ENCODE measurements around the gene CRNN. TPM values are rescaled to one million over a fixed set of nuclear protein-coding genes. Genes with fewer than 3 reads are reported as not detected.

The CRNN gene
- total RNA-seq, 1 donor from 2014 or later: not detected

DNA sequence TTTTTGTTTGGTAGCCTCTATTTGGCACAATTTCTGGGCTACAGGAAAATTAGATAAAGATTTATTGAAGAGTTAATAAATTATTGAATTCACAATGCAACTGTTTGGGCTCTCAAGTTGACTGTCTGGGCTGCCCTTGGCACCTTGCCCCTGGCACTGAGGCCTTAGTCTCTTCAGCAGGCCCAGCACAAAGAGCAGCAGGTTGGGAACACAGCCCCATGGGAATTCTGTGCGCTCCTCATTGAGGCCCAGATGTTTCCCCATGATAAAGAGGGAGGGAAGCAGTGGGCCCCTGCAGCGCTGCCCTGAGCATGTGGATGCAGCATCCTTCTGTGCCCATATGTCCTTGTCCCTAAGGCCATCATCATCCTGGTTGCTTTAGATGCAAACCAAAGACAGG is 2.9 kb downstream of the CRNN start:
- no peaks in the 10 kb centered on the region for H3K36me3 Mint-ChIP-seq (ENCODE audit: low read depth)

DNA sequence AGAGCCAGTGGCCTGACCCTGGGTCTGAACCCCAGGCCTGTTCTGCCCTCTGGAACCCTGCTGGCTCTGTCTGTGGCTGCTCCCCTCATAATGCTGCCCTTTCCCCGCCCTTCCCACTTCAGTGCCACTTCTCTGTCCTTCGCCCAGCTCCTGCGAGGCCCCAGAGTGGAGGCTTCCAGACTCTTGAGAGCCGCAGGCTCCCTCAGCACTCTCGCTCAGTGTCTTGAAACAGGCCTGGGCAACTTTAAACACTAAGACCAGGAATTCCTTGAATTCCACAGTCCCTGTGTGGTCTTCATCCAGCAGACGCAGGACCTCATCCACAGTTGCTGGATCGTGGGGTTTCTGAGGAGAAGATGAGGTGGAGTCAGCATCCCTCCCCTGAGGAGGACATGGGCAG is 3.5 kb downstream of the CRNN start:
- intact Hi-C loops (cut with micrococcal nuclease): no loop called here
- H3K4me3 Mint-ChIP-seq (ENCODE audit: low read depth): no peak overlapping the region
- H3K4me1 Mint-ChIP-seq (ENCODE audit: low read depth): no peaks in the 10 kb centered on the region
- H3K27ac Mint-ChIP-seq: no peak overlapping the region
- H3K9me3 Mint-ChIP-seq: no peaks in the 10 kb centered on the region
- H3K36me3 Mint-ChIP-seq (ENCODE audit: low read depth): no peaks in the 10 kb centered on the region
- no peak for DNase-seq (ENCODE audit: low spot score)
- H3K27me3 Mint-ChIP-seq (ENCODE audit: low read depth): peaks cover 1% of the 10 kb centered on the region

More for the DNA sequence above, 2.9 kb downstream of the CRNN start:
- Mint-ChIP-seq H3K4me1 (ENCODE audit: low read depth) (no peaks in the 10 kb centered on the region), H3K27ac (no peak overlapping the region), H3K4me3 (ENCODE audit: low read depth) (no peak overlapping the region), H3K27me3 (ENCODE audit: low read depth) (peaks cover 2% of the 10 kb centered on the region), H3K9me3 (no peaks in the 10 kb centered on the region)
- no peak for DNase-seq (ENCODE audit: low spot score)
- intact Hi-C loops (cut with micrococcal nuclease): no loop called here

DNA sequence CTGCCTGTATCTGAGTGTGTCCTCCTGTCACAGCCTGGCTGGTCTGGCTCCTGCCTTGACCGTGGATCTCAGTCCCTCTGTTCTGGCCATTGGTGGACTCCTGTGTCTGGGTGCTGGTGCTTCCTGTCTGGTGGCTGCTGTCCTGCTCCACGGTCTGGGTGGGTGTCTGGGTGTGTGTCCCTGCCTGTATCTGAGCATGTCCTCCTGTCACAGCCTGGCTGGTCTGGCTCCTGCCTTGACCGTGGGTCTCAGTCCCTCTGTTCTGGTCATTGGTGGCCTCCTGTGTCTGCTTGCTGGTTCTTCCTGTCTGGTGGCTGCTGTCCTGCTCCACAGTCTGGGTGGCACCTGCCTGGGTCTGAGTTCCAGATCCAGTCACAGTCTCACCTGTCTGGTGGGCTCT is 4.0 kb downstream of the CRNN start:
- Mint-ChIP-seq H3K9me3 (no peaks in the 10 kb centered on the region), H3K27me3 (ENCODE audit: low read depth) (no peaks in the 10 kb centered on the region), H3K4me3 (ENCODE audit: low read depth) (no peak overlapping the region), H3K27ac (no peak overlapping the region), H3K4me1 (ENCODE audit: low read depth) (no peaks in the 10 kb centered on the region), H3K36me3 (ENCODE audit: low read depth) (no peaks in the 10 kb centered on the region)
- no peak for DNase-seq (ENCODE audit: low spot score)
- intact Hi-C loops (cut with micrococcal nuclease): no loop called here

DNA sequence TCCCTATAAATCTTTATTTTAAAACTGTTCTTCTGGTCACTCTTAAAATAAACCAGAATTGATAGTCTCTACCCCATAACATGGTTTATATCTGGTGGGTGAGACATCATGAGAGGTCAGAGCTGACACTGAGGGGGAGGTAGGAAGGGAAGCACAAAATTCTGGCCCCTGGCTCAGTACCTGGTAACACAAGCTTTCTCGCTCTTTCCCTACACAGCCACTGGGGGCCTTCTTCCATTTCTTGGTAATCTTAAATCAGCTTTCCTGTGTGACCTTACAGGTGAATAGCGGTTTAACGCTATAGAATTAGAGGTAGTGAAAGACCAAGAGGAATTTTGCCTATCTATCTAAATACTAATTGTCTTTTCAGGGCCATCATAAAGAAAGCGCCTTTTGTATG is 5.4 kb downstream of the CRNN start:
- H3K4me3 Mint-ChIP-seq (ENCODE audit: low read depth): no peak overlapping the region
- no peaks in the 10 kb centered on the region for H3K4me1 Mint-ChIP-seq (ENCODE audit: low read depth)
- intact Hi-C loops (cut with micrococcal nuclease): no loop called here
- H3K9me3 Mint-ChIP-seq: no peaks in the 10 kb centered on the region
- H3K27me3 Mint-ChIP-seq (ENCODE audit: low read depth): no peaks in the 10 kb centered on the region
- no peaks in the 10 kb centered on the region for H3K36me3 Mint-ChIP-seq (ENCODE audit: low read depth)
- no peak overlapping the region for H3K27ac Mint-ChIP-seq
- no peak for DNase-seq (ENCODE audit: low spot score)

DNA sequence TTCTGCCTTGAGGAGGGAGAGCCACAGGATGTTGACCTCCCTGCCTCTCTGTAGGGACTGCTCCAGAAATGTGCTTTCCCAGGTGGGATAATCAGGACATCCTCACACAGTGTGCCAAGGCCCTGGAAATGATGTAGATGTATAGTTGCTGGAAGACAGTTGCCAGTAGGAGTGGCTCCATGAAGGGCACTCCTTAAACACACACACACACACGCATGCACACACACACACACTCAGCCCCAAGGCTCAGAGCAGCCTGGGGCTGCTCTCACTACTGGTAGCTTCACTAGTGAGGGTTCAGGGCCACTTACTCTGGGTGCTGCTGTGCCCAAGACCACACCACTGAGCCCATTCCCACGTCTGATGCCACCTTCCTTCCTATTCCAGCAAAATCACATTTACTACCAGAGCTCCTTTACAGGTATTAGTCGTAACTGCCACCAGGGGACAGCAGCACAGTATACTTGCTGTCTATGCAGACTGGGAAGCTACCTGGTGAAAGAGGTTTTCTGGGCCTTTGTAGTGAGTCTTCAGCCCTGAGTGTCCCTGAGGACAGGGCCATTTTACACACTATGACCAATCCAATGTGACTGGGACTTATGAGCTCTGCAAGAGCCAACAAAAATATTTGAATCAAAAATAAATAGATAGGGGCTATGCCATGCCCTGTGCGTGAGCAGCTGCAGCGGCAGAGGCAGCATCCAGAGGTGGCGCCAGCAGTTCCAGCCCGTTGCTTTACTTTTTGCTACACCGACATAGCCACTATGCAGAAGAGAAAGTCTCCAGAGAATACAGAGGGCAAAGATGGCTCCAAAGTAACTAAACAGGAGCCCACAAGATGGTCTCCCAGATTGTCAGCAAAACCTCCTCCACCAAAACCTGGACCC is 15.0 kb downstream of the CRNN start:
- Mint-ChIP-seq H3K36me3 (ENCODE audit: low read depth) (no peaks in the 10 kb centered on the region), H3K27me3 (ENCODE audit: low read depth) (peaks cover 14% of the 10 kb centered on the region), H3K4me3 (ENCODE audit: low read depth) (no peak overlapping the region), H3K4me1 (ENCODE audit: low read depth) (no peaks in the 10 kb centered on the region), H3K9me3 (no peaks in the 10 kb centered on the region), H3K27ac (no peak overlapping the region)
- intact Hi-C loops (cut with micrococcal nuclease): no loop called here
- DNase-seq (ENCODE audit: low spot score): no peak

DNA sequence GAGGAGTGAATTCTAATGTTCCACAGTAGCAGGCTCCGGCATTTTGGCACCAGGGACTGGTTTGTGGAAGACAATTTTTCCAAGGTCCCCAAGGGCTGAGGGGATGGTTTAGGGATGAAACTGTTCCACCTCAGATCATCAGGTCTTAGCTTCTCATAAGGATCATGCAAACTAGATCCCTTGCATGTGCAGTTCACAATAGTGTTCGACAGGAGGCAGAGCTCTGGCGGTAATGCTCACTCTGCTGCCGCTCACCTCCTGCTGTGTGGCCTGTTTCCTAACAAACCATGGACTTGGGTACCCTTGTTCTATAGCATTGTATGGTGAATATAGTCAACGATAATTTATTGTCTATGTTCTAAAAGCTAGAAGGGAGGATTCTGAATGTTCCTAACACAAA is 16.6 kb downstream of the CRNN start:
- intact Hi-C loops (cut with micrococcal nuclease): no loop called here
- Mint-ChIP-seq H3K27me3 (ENCODE audit: low read depth) (peaks cover 14% of the 10 kb centered on the region), H3K9me3 (no peaks in the 10 kb centered on the region), H3K4me3 (ENCODE audit: low read depth) (no peak overlapping the region), H3K36me3 (ENCODE audit: low read depth) (no peaks in the 10 kb centered on the region), H3K4me1 (ENCODE audit: low read depth) (peaks cover 6% of the 10 kb centered on the region), H3K27ac (no peak overlapping the region)
- DNase-seq (ENCODE audit: low spot score): no peak

DNA sequence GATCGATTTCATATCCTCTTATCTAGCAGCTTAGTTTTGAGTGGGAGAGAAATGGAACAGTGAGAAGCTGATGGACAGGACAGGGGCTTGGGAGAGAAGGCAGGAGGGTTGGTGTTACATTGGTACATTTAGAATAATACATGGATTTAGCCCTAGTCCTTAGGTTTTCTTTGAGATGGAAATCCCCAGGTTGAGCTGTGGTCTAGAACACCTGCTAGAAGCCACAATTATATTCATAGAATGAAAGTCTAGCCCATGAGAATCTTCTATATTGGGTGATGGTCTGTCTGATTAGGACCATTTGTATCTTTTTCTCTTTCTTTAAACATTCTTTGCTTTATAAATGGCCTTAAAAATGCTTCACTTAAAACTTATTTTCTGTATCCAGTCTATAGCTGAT is 19.9 kb downstream of the CRNN start:
- no peak overlapping the region for H3K27ac Mint-ChIP-seq

DNA sequence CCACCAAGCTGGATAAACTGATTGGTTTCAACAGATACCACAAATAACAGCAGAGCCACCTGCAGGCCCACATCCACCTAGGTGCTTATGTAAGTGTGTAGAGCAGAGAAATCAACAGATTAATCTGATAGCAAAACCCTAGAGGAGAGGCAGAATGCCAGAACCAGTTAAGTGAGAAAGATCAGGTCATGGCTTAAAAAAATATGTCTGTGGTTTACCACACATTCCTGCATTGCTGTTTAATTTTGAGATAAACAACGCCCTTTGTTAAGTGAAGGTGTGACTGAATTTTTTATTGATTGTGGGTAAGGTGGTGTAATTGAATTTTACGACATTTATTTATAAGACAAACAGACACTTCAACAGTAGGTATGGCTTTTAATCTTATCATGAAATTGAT is 21.2 kb downstream of the CRNN start:
- Mint-ChIP-seq H3K36me3 (ENCODE audit: low read depth) (no peaks in the 10 kb centered on the region), H3K27me3 (ENCODE audit: low read depth) (peaks cover 39% of the 10 kb centered on the region), H3K4me1 (ENCODE audit: low read depth) (peaks cover 6% of the 10 kb centered on the region), H3K4me3 (ENCODE audit: low read depth) (no peak overlapping the region), H3K9me3 (no peaks in the 10 kb centered on the region), H3K27ac (no peak overlapping the region)
- intact Hi-C loops (cut with micrococcal nuclease): no loop called here
- DNase-seq (ENCODE audit: low spot score): no peak

More for the DNA sequence above, 19.9 kb downstream of the CRNN start:
- no peak for DNase-seq (ENCODE audit: low spot score)
- intact Hi-C loops (cut with micrococcal nuclease): no loop called here
- Mint-ChIP-seq H3K4me3 (ENCODE audit: low read depth) (no peak overlapping the region), H3K4me1 (ENCODE audit: low read depth) (peaks cover 6% of the 10 kb centered on the region), H3K36me3 (ENCODE audit: low read depth) (no peaks in the 10 kb centered on the region), H3K27me3 (ENCODE audit: low read depth) (peaks cover 30% of the 10 kb centered on the region), H3K9me3 (no peaks in the 10 kb centered on the region)

DNA sequence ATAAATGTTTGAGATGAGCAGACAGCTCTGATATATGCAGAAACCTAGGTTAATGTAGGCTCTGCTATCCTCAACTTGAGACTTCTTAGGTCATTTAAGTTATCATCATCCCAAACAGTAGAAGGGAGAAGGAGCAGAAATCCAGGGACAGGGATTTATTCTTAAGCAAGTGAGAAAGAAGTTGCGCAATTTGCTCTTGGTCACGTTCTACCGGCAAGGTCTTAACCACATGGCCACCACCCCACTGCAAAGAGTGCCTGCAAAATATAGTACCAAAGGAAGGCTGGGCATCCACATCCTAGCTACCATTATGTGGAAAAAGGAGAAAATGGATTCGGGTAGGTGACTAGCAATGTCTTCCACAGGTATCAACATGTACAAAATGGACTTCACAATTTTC is 25.2 kb downstream of the CRNN start:
- H3K4me3 Mint-ChIP-seq (ENCODE audit: low read depth): no peak overlapping the region
- intact Hi-C loops (cut with micrococcal nuclease): no loop called here
- no peaks in the 10 kb centered on the region for H3K36me3 Mint-ChIP-seq (ENCODE audit: low read depth)
- no peak overlapping the region for H3K27ac Mint-ChIP-seq
- no peaks in the 10 kb centered on the region for H3K9me3 Mint-ChIP-seq
- no peak for DNase-seq (ENCODE audit: low spot score)
- H3K4me1 Mint-ChIP-seq (ENCODE audit: low read depth): peaks cover 6% of the 10 kb centered on the region
- peaks cover 30% of the 10 kb centered on the region for H3K27me3 Mint-ChIP-seq (ENCODE audit: low read depth)

DNA sequence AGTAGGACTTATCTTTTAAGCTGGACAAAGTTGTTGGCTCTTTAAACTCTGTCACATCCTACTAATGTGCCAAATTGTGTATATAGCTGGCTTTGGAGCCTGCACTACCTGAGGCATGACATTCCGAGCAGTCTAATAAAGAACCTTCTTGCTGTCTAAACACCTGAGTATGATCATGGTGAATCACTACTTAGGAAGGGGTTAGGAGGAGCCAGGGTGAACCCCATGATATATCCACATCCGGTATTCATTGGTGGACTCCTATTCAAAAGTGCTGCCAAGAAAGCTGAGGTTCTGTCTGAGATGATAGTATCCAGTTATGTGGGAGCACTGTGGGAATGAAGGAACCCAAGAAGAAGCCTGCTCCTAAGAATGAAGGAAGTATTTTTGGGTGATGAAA is 27.1 kb downstream of the CRNN start:
- Mint-ChIP-seq H3K4me3 (ENCODE audit: low read depth) (no peak overlapping the region), H3K27me3 (ENCODE audit: low read depth) (peaks cover 25% of the 10 kb centered on the region), H3K36me3 (ENCODE audit: low read depth) (no peaks in the 10 kb centered on the region), H3K27ac (no peak overlapping the region), H3K4me1 (ENCODE audit: low read depth) (no peaks in the 10 kb centered on the region), H3K9me3 (no peaks in the 10 kb centered on the region)
- no peak for DNase-seq (ENCODE audit: low spot score)
- intact Hi-C loops (cut with micrococcal nuclease): no loop called here

DNA sequence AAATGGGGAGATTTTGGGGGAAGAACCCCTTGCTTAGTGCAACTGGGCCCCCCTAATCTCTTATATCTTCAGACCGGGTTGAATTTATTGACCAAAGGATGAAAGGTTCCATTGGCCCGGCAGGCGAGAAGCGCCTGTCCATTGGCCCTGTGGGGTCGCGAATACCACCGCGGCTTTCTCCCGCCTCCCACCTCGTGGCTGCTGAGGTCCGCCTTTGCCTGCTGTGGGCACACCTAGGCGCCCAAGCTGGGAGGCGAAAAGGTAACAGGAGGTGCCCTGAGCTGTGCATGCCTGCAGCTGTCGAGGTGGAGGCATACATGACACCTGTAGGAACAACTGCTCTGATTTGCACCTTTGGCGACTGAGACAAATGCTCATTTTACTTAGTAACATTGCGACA is 33.1 kb downstream of the CRNN start:
- Mint-ChIP-seq H3K27me3 (ENCODE audit: low read depth) (peaks cover 8% of the 10 kb centered on the region), H3K27ac (no peak overlapping the region), H3K9me3 (no peaks in the 10 kb centered on the region), H3K36me3 (ENCODE audit: low read depth) (no peaks in the 10 kb centered on the region), H3K4me1 (ENCODE audit: low read depth) (no peaks in the 10 kb centered on the region), H3K4me3 (ENCODE audit: low read depth) (no peak overlapping the region)
- no peak for DNase-seq (ENCODE audit: low spot score)
- intact Hi-C loops (cut with micrococcal nuclease): no loop called here

DNA sequence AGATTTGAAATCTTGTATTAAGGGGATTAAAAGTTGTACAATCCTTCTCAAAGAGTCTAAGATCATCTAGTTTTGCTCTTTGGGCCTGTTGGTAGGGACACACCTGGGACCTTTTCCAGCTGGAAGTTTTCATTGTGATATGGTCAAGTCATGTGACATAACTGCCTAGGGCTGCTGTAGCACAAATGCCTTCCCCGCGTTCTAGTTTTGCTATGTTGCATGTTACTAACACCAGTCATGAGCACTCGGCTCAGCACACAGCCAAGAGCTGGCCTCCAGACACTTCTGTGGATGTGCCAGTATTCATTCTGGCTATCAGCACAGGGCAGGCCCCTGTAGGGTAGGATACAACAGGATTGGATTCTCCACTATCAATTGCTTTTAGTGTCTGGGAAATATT is 39.6 kb downstream of the CRNN start:
- Mint-ChIP-seq H3K36me3 (ENCODE audit: low read depth) (no peaks in the 10 kb centered on the region), H3K27ac (no peak overlapping the region), H3K4me1 (ENCODE audit: low read depth) (no peaks in the 10 kb centered on the region), H3K27me3 (ENCODE audit: low read depth) (peaks cover 6% of the 10 kb centered on the region), H3K4me3 (ENCODE audit: low read depth) (no peak overlapping the region), H3K9me3 (peaks cover 6% of the 10 kb centered on the region)
- intact Hi-C loops (cut with micrococcal nuclease): no loop called here
- no peak for DNase-seq (ENCODE audit: low spot score)

DNA sequence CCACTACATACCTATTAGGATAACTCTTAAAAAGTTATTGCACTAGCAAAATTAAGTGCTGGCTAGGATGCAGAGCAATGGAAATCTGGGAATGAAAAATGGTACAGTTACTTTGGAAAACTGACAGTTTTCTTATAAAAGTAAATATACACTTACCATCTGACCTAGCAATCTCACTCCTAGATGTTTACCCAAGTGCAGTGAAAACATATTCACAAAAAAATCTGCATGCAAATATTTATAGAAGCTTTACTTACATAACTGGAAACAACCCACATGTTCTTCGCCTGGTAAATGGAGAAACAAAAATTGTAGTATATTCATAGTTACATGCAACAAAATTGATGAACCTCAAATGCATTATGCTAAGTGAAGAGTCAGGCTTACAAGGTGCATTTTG is 41.4 kb downstream of the CRNN start:
- Mint-ChIP-seq H3K27ac (no peak overlapping the region), H3K36me3 (ENCODE audit: low read depth) (no peaks in the 10 kb centered on the region), H3K9me3 (peaks cover 11% of the 10 kb centered on the region), H3K27me3 (ENCODE audit: low read depth) (peaks cover 6% of the 10 kb centered on the region), H3K4me1 (ENCODE audit: low read depth) (no peaks in the 10 kb centered on the region), H3K4me3 (ENCODE audit: low read depth) (no peak overlapping the region)
- intact Hi-C loops (cut with micrococcal nuclease): no loop called here
- DNase-seq (ENCODE audit: low spot score): no peak

Data from activated T-helper 2 cell treated with anti-CD3 and anti-CD28 coated beads, Interferon-gamma antibody, Interleukin-2, Interleukin-4, amounts not matched to agents 10 μg/mL and 5 μg/mL and 100 μg/mL, durations not matched to agents 14 hours and 24 hours and 36 hours (primary cell).